ENCODE results near the gene SKA2.
"Not testable (repeated sequence)": the region's sequence is repeated elsewhere in the genome, so short reads cannot be mapped to it uniquely, and the experiment has no call there.

Gene SKA2

DNA sequence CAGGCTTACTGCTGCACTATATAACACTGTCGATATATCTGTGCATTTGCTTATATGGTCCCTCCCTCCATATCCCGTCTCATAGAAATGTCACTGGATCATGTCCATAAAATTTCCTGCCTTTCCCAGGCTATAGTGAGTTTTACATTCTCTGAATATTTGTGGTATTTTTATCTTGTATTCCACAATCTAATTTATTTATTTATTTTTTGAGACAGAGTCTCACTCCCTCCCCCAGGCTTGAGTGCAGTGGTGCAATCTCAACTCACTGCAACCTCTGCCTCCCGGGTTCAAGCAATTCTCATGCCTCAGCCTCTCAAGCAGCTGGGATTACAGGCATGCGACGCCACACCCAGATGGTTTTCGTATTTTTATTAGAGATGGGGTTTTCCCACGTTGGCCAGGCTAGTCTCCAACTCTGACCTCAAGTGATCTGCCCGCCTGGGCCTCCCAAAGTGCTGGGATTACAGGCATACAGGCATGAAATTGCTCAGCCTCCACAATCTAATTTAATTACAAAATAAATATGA is 61.2 kb downstream of the SKA2 start:
- Histone ChIP-seq H3K4me3 (ENCODE audit: low read length, poor library complexity, severe bottlenecking) (no peak overlapping the region), H3K4me2 (ENCODE audit: low read depth, low read length, poor library complexity, severe bottlenecking) (no peak overlapping the region), H3K27me3 (ENCODE audit: insufficient read depth, low read length, poor library complexity, severe bottlenecking) (no peaks in the 10 kb centered on the region), H3K36me3 (ENCODE audit: insufficient read depth, low read length) (peaks cover 14% of the 10 kb centered on the region; the same call in 1 of the 2 replicates), H4K20me1 (ENCODE audit: insufficient read depth, low read length, poor library complexity, severe bottlenecking) (no peaks in the 10 kb centered on the region), H3K79me2 (ENCODE audit: insufficient read depth, low read length) (peaks cover 52% of the 10 kb centered on the region), H3K4me1 (ENCODE audit: insufficient read depth, low read length, poor library complexity, severe bottlenecking) (no peaks in the 10 kb centered on the region), H3F3A (ENCODE audit: low read depth) (no peaks in the 10 kb centered on the region), H3K9me2 (replicated peaks; ENCODE audit: low read depth, low read length) (no peaks in the 10 kb centered on the region), H3K9me3 (ENCODE audit: insufficient read depth, low read depth, low read length) (no peaks in the 10 kb centered on the region), H2AFZ (ENCODE audit: low read length) (no peak overlapping the region), H3K9ac (ENCODE audit: low read depth, low read length, poor library complexity, severe bottlenecking) (no peak overlapping the region)
- TF ChIP-seq, protein P1, sequence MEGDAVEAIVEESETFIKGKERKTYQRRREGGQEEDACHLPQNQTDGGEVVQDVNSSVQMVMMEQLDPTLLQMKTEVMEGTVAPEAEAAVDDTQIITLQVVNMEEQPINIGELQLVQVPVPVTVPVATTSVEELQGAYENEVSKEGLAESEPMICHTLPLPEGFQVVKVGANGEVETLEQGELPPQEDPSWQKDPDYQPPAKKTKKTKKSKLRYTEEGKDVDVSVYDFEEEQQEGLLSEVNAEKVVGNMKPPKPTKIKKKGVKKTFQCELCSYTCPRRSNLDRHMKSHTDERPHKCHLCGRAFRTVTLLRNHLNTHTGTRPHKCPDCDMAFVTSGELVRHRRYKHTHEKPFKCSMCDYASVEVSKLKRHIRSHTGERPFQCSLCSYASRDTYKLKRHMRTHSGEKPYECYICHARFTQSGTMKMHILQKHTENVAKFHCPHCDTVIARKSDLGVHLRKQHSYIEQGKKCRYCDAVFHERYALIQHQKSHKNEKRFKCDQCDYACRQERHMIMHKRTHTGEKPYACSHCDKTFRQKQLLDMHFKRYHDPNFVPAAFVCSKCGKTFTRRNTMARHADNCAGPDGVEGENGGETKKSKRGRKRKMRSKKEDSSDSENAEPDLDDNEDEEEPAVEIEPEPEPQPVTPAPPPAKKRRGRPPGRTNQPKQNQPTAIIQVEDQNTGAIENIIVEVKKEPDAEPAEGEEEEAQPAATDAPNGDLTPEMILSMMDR (conservative IDR thresholded peaks at IDR 0.05; ENCODE audit: low read length) = no peak
- no peak for TF ChIP-seq EZH2phosphoT487 (IDR thresholded peaks at IDR 0.05; ENCODE audit: borderline replicate concordance)

DNA sequence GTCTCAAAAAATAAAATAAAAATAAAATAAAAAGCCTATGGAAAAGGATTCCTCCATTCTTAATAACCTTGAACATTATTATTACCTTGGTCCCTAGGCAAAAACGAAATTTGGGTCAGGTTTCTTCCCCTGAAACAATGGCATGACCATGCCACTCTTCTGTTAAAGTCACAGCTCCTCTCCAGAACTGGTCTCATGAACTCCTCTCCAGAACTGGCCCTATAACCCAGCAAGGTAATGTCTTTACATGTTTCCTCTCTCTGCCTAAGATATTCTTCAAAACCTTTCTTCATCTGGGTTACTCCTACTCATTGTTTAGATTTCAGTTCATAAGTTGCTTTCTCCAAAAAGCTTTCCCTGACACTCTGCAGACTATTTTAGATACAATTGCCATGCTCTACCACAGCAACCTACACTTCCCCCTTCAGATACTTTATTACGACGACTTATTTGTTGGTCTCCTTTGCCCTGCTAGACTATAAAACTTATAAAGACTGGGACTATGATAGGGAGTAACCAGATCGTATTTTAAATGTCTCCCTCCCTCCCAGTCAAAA is 61.8 kb downstream of the SKA2 start:
- TF ChIP-seq EZH2phosphoT487 (IDR thresholded peaks at IDR 0.05; ENCODE audit: borderline replicate concordance) = no peak
- TF ChIP-seq, protein P1 (conservative IDR thresholded peaks at IDR 0.05; ENCODE audit: low read length) = no peak
- no peak overlapping the region for H2AFZ ChIP-seq (ENCODE audit: low read length)
- peaks cover 50% of the 10 kb centered on the region for H3K79me2 ChIP-seq (ENCODE audit: insufficient read depth, low read length)
- no peaks in the 10 kb centered on the region for H3F3A ChIP-seq (ENCODE audit: low read depth)
- no peak overlapping the region for H3K4me3 ChIP-seq (ENCODE audit: low read length, poor library complexity, severe bottlenecking)
- no peaks in the 10 kb centered on the region for H3K9me2 ChIP-seq (replicated peaks; ENCODE audit: low read depth, low read length)
- peaks cover 18% of the 10 kb centered on the region; the same call in 1 of the 2 replicates for H3K36me3 ChIP-seq (ENCODE audit: insufficient read depth, low read length)
- no peak overlapping the region for H3K9ac ChIP-seq (ENCODE audit: low read depth, low read length, poor library complexity, severe bottlenecking)
- no peaks in the 10 kb centered on the region for H3K4me1 ChIP-seq (ENCODE audit: insufficient read depth, low read length, poor library complexity, severe bottlenecking)
- no peaks in the 10 kb centered on the region for H4K20me1 ChIP-seq (ENCODE audit: insufficient read depth, low read length, poor library complexity, severe bottlenecking)
- H3K27me3 ChIP-seq (ENCODE audit: insufficient read depth, low read length, poor library complexity, severe bottlenecking) = no peaks in the 10 kb centered on the region
- no peak overlapping the region for H3K4me2 ChIP-seq (ENCODE audit: low read depth, low read length, poor library complexity, severe bottlenecking)
- H3K9me3 ChIP-seq (ENCODE audit: insufficient read depth, low read depth, low read length) = no peaks in the 10 kb centered on the region

DNA sequence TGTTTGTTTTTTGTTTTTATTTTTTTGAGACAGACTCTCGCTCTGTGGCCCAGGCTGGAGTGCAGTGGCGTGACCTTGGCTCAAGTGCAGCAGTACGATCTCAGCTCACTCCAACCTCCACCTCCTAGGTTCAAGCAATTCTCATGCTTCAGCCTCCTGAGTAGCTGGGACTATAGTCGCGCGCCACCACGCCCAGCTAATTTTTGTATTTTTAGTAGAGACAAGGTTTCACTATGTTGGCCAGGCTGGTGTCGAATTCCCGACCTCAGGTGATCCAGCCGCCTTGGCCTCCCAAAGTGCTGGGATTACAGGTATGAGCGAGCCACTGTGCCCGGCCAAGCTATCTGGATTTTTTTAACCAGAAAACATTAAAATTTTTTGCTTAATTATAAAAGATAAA is 64.4 kb downstream of the SKA2 start:
- not testable (repeated sequence) for H4K20me1 ChIP-seq (ENCODE audit: insufficient read depth, low read length, poor library complexity, severe bottlenecking); H3K9ac ChIP-seq (ENCODE audit: low read depth, low read length, poor library complexity, severe bottlenecking); H2AFZ ChIP-seq (ENCODE audit: low read length); H3K9me3 ChIP-seq (ENCODE audit: insufficient read depth, low read depth, low read length); H3K4me1 ChIP-seq (ENCODE audit: insufficient read depth, low read length, poor library complexity, severe bottlenecking); H3K4me3 ChIP-seq (ENCODE audit: low read length, poor library complexity, severe bottlenecking); H3F3A ChIP-seq (ENCODE audit: low read depth); H3K4me2 ChIP-seq (ENCODE audit: low read depth, low read length, poor library complexity, severe bottlenecking); H3K27me3 ChIP-seq (ENCODE audit: insufficient read depth, low read length, poor library complexity, severe bottlenecking); H3K9me2 ChIP-seq (replicated peaks; ENCODE audit: low read depth, low read length)
- Histone ChIP-seq H3K36me3 (ENCODE audit: insufficient read depth, low read length) (peaks cover 30% of the 10 kb centered on the region; the same call in 1 of the 2 replicates), H3K79me2 (ENCODE audit: insufficient read depth, low read length) (peaks cover 29% of the 10 kb centered on the region; the same call in 1 of the 2 replicates)

DNA sequence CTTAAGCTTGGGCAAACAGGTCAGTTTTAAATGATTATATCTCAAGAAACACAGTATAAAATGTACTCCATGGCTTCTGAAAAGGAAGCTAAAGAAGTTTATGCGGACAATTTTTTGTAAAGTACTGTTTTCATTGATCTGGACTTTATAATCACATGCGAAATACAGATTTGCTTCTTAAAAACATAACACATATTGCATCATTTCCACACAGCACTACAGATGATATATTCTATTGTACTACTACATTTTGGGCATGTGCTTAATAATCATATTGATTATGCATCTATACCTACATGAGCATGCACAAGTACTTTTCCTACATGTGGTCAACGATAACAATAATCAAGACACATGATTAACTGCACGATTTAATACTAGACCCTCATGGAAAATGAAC is 70.8 kb downstream of the SKA2 start:
- H3K36me3 ChIP-seq (ENCODE audit: insufficient read depth, low read length) = peaks cover 55% of the 10 kb centered on the region
- no peak overlapping the region for H3K9ac ChIP-seq (ENCODE audit: low read depth, low read length, poor library complexity, severe bottlenecking)
- H3K4me1 ChIP-seq (ENCODE audit: insufficient read depth, low read length, poor library complexity, severe bottlenecking) = no peaks in the 10 kb centered on the region
- H3K27me3 ChIP-seq (ENCODE audit: insufficient read depth, low read length, poor library complexity, severe bottlenecking) = no peaks in the 10 kb centered on the region
- H3K9me3 ChIP-seq (ENCODE audit: insufficient read depth, low read depth, low read length) = no peaks in the 10 kb centered on the region
- H3K9me2 ChIP-seq (replicated peaks; ENCODE audit: low read depth, low read length) = no peaks in the 10 kb centered on the region
- H3K4me2 ChIP-seq (ENCODE audit: low read depth, low read length, poor library complexity, severe bottlenecking) = no peak overlapping the region
- no peaks in the 10 kb centered on the region for H3K79me2 ChIP-seq (ENCODE audit: insufficient read depth, low read length)
- no peaks in the 10 kb centered on the region for H3F3A ChIP-seq (ENCODE audit: low read depth)
- no peak for TF ChIP-seq EZH2phosphoT487 (IDR thresholded peaks at IDR 0.05; ENCODE audit: borderline replicate concordance)
- TF ChIP-seq, protein P1 (conservative IDR thresholded peaks at IDR 0.05; ENCODE audit: low read length) = no peak
- no peak overlapping the region for H3K4me3 ChIP-seq (ENCODE audit: low read length, poor library complexity, severe bottlenecking)
- H4K20me1 ChIP-seq (ENCODE audit: insufficient read depth, low read length, poor library complexity, severe bottlenecking) = no peaks in the 10 kb centered on the region
- no peak overlapping the region for H2AFZ ChIP-seq (ENCODE audit: low read length)

Data from Loucy (cell line).